Neural cell (in vitro differentiated cells): ENCODE measurements around the gene VSTM2B.

Source experiments
- EP300 ChIP-seq: fragments of 450-650 bp; conservative IDR thresholded peaks from 2 replicates; pipeline ENCODE4 v1.6.1; 2014; ENCODE audit warnings: antibody characterized with exemption, mild to moderate bottlenecking, moderate library complexity; ENCODE audit not compliant: poor library complexity, severe bottlenecking
- POLR2AphosphoS5 ChIP-seq: IDR thresholded peaks from 2 replicates; pipeline ENCODE4 v1.6.1; 2012
- RAD21 ChIP-seq: fragments of 450-650 bp; conservative IDR thresholded peaks from 2 replicates; pipeline ENCODE4 v1.6.1; 2014; ENCODE audit warnings: antibody characterized with exemption, mild to moderate bottlenecking, moderate library complexity
- TF ChIP-seq, protein P1 (sequence below): fragments of 450-650 bp; IDR thresholded peaks from 2 replicates; pipeline ENCODE4 v1.5.1; 2014; ENCODE audit warnings: antibody characterized with exemption, mild to moderate bottlenecking, moderate library complexity; ENCODE audit not compliant: poor library complexity, severe bottlenecking

DNA sequence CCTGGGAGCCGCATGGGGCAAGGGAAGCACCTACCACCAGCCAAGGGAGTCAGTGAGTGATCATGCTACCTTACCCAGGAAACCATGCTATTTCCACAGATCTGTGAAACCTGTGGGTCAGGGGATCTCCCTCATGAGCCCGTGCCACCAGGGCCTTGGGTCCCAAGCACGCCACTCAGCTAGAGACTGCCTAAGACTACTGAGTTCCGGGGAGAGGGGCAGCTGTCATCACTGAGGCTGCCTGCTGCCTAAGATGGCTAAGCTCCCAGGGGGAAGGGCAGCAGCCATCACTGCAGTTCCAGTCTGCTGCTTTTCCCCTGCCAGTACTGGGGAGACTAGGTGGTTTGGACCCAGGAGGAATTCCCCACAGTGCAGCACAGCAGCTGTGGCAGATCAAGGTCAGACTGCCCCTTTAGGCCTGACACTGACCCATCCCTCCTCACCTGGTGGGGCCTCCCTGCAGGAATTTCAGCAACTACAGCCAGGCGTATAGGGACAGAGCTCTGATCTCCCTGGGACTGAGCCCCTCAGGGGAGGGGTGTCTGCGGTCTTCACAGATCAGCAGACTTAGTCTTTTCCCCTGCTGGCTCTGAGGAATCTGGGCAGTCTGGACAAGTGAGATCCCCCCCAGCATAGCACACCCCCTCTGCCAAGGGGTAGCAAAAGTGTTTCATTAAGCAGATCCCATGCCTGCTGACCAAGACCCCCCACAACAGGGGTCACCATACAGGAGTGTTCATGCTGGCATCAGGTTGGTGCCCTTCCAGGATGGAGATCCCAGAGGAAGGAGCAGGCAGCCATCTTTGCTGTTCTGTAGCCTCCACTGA is 26.9 kb downstream of the VSTM2B start:
- TF ChIP-seq, protein P1, sequence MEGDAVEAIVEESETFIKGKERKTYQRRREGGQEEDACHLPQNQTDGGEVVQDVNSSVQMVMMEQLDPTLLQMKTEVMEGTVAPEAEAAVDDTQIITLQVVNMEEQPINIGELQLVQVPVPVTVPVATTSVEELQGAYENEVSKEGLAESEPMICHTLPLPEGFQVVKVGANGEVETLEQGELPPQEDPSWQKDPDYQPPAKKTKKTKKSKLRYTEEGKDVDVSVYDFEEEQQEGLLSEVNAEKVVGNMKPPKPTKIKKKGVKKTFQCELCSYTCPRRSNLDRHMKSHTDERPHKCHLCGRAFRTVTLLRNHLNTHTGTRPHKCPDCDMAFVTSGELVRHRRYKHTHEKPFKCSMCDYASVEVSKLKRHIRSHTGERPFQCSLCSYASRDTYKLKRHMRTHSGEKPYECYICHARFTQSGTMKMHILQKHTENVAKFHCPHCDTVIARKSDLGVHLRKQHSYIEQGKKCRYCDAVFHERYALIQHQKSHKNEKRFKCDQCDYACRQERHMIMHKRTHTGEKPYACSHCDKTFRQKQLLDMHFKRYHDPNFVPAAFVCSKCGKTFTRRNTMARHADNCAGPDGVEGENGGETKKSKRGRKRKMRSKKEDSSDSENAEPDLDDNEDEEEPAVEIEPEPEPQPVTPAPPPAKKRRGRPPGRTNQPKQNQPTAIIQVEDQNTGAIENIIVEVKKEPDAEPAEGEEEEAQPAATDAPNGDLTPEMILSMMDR, result no peak
- TF ChIP-seq EP300 (no peak), RAD21 (no peak), POLR2AphosphoS5 (no peak)
